Astrocyte of the cerebellum (primary cell): ENCODE measurements around the gene ENPP6.
"Not testable (repeated sequence)": the region's sequence is repeated elsewhere in the genome, so short reads cannot be mapped to it uniquely, and the experiment has no call there.

Source experiments
- DNase-seq: peaks from one replicate; pipeline ENCODE4 v3.0.0-alpha.2; 2011; ENCODE audit warnings: low read depth
- H3K4me3 ChIP-seq: 2 replicates; pipeline ENCODE4 v1.5.1; 2011; ENCODE audit warnings: mild to moderate bottlenecking, low read depth, low read length, moderate library complexity
- in situ Hi-C: cut with HindIII; loops from 2 replicates; pipeline ENCODE4 v1.10.0; 2017; ENCODE audit warnings: low sequenced_read_pairs
- TF ChIP-seq, protein P1 (sequence below): IDR thresholded peaks from 2 replicates; pipeline ENCODE4 v1.5.1; 2012; ENCODE audit warnings: low read length, low read depth, moderate library complexity, mild to moderate bottlenecking; ENCODE audit errors: missing control alignments

Gene ENPP6

DNA sequence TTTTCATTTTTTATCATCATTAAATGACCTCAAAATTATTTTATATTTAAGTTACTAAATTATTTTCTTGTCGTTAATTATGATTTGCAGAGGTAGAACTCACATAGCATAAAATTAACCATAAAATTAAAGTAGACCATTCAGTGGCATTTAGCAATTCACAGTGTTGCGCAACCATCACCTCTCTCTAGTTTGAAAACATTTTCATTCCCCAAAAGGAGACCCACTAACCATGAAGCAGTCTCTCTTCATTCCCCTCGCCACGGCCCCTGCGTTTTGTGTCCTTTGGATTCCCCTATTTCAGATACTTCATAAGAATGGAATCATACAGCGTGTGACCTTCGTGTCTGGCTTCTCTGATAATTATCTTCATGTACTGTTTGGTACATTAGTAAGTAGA is 154.9 kb downstream of the ENPP6 start:
- H3K4me3 ChIP-seq: no peak overlapping the region
- in situ Hi-C loops: no loop called here
- no peak for DNase-seq
- TF ChIP-seq, protein P1, sequence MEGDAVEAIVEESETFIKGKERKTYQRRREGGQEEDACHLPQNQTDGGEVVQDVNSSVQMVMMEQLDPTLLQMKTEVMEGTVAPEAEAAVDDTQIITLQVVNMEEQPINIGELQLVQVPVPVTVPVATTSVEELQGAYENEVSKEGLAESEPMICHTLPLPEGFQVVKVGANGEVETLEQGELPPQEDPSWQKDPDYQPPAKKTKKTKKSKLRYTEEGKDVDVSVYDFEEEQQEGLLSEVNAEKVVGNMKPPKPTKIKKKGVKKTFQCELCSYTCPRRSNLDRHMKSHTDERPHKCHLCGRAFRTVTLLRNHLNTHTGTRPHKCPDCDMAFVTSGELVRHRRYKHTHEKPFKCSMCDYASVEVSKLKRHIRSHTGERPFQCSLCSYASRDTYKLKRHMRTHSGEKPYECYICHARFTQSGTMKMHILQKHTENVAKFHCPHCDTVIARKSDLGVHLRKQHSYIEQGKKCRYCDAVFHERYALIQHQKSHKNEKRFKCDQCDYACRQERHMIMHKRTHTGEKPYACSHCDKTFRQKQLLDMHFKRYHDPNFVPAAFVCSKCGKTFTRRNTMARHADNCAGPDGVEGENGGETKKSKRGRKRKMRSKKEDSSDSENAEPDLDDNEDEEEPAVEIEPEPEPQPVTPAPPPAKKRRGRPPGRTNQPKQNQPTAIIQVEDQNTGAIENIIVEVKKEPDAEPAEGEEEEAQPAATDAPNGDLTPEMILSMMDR: no peak

DNA sequence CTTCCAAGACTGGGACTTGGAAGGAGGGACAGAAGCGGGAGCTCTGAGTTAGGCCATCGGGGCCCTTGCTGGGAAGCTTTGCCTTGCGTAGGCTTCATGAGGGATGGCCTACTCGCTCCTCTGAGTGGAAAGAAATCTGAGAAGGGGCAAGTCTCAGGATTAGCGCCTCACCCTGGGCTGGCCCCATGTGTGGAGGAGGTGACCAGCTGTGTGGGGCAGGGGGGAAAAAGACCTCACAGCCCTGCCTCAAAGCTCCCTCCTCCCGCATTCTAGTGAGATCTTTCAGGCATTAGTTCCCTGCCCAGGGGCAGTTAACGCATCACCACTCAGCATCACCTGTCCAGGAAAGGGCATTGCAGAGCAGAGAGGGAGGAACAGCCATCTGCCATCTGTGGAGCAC is 156.1 kb downstream of the ENPP6 start:
- DNase-seq: no peak
- in situ Hi-C loops: no loop called here
- TF ChIP-seq, protein P1: no peak
- H3K4me3 ChIP-seq: no peak overlapping the region

DNA sequence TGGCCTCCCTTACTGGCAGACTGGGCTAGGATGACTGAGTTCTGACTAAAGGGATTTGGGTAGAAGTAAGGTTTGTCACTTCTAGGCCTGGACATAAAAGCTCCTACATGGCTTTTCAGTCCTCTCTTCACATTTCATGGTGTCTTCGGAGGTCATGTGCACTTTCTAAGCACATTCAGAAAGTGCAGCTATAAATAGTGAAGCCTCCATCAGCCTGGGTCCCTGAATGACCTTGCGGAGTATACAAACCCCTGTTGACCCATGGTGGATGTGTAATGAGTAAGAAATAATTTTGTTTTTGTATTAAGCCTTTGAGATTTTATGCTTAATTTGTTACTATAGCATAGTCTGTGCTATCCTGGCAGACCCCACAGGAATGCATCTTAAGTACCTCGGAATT is 158.6 kb downstream of the ENPP6 start:
- no peak overlapping the region for H3K4me3 ChIP-seq
- no peak for DNase-seq
- TF ChIP-seq, protein P1: no peak
- in situ Hi-C loops: no loop called here

DNA sequence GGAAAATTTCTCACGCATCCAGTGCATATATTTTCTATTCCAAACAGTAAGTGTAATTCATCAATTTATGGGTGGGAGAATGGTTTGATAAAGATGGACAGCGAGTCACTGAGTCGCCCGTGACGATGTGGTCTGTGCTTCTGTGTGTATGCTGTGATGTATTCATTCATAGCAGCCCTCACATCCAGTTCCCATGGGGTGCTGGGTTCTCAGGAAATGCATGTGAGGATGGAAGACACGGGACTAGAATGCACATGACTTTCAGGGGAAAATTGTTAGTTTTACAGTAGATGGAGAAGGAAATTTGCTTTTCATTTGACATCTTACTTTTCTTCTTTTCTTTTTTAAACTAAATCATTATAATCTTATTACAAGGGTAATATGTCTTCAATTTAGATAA is 159.6 kb downstream of the ENPP6 start:
- in situ Hi-C loops: no loop called here
- TF ChIP-seq, protein P1: no peak
- H3K4me3 ChIP-seq: no peak overlapping the region
- DNase-seq: no peak

DNA sequence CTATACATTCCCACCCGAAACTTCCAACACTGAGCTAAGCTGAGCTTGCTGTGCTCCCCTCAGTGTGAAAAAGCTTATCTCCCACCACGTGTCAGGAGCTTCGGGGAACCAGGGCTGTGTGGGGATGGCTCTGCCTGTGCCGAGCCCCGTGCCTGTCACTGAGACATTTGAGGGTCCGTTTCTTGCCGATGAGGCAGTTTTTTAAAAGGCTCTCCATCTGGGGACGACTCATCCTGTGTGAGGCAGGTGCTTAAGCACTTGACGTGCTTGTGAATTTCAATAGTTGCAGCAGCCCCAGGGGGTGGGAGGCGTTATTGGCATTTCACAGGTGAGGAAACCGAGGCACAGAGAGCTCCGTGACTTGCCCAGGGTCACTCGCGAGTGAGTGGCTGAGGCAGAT is 160.8 kb downstream of the ENPP6 start:
- in situ Hi-C loops: no loop called here
- no peak overlapping the region for H3K4me3 ChIP-seq
- no peak for DNase-seq
- TF ChIP-seq, protein P1: no peak

DNA sequence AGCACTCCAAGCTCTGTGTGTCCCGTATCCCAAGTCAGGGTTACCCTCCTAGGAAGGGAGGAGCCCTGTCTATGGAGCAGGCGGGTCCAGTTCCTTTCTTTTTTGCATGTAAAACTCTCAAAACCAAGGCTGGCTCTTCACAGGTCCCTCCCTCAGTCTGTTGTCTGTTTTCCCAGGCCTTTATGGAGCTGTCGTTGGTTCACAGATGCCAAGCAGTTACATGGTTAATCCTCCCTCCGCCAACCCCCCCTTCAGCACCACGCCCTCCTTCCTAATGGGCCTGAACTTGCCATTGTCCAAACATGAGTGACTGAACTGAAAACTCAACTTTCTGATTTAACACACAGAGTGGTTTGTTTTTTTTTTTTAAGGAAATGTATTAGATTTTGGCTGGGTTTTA is 164.2 kb downstream of the ENPP6 start:
- in situ Hi-C loops: no loop called here
- TF ChIP-seq, protein P1: no peak
- DNase-seq: no peak
- H3K4me3 ChIP-seq: no peak overlapping the region

DNA sequence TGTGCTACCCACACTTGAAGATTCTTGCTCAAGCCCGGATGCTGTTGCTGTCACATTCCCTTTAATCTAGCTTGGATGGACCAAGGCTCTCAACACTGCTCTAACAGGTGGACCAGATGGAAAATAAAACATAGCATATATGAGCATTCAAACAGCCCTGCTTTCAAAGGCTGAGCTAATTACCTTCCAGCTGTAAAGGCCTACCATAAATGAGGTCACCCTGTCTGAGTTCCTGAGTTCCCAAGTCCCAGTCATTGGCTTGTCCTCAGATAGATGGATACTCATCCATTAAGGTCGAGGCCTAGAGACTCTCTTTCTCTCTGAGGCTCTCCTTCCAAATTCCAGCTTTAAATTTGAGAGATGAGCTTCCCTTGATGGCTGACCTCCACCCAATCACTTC is 165.1 kb downstream of the ENPP6 start:
- H3K4me3 ChIP-seq: no peak overlapping the region
- DNase-seq: no peak
- in situ Hi-C loops: no loop called here
- TF ChIP-seq, protein P1: no peak

DNA sequence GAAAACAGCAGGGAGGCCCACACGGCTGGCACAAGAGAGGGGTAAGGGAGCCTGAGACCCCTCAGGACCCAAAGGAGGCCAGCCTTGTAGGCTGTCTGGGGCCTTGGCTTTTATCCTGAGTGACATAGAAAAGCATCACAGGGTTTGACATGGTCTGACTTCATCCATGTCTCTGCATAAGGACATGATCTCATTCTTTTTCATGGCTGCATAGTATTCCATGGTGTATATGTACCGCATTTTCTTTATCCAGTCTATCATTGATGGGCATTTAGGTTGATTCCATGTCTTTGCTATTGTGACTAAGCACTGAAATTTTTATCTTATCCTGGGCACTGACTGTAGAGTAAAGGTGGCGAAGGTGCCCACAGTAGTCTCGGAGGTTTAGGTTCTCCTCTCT is 166.4 kb downstream of the ENPP6 start:
- H3K4me3 ChIP-seq, in situ Hi-C loops, DNase-seq: not testable (repeated sequence)
